Small intestine (tissue), 7 donors: ENCODE results near the gene DDX47. TPM values are rescaled to one million over a fixed set of nuclear protein-coding genes. Genes with fewer than 3 reads are reported as not detected.
"Not testable (repeated sequence)": the region's sequence is repeated elsewhere in the genome, so short reads cannot be mapped to it uniquely, and the experiment has no call there.

Experiments
- DNase-seq, 2 donors: peaks; one replicate each; pipeline versions ENCODE4 v3.0.0 to v3.0.0-alpha.2; 2013
- FAIRE-seq: peaks from 2 replicates; lab custom pipeline; 2012; peaks lifted over from hg19 to GRCh38; lab: Jason Lieb, UNC
- H3K27ac ChIP-seq, 3 donors: one replicate each; pipeline ENCODE4 v1.5.1; 2013; ENCODE audit warnings: low read length in 2 of 3, mild to moderate bottlenecking in 2 of 3, control low read depth in 1 of 3, inconsistent platforms in 1 of 3, low read depth in 1 of 3, moderate library complexity in 1 of 3
- H3K27me3 ChIP-seq, 3 donors: one replicate each; pipeline ENCODE4 v1.6.1; 2013; ENCODE audit warnings: low read length in 3 of 3, inconsistent platforms in 1 of 3; ENCODE audit not compliant: control insufficient read depth in 3 of 3, insufficient read depth in 3 of 3
- H3K36me3 ChIP-seq, 3 donors: one replicate each; pipeline ENCODE4 v1.6.1; 2013; ENCODE audit warnings: low read length in 3 of 3, inconsistent platforms in 1 of 3, low read depth in 1 of 3, mild to moderate bottlenecking in 1 of 3, moderate library complexity in 1 of 3; ENCODE audit not compliant: control insufficient read depth in 3 of 3, insufficient read depth in 2 of 3
- H3K4me1 ChIP-seq, 3 donors: one replicate each; pipeline ENCODE4 v1.6.1; 2013; ENCODE audit warnings: low read length in 2 of 3, inconsistent platforms in 1 of 3, low read depth in 1 of 3, mild to moderate bottlenecking in 1 of 3, moderate library complexity in 1 of 3; ENCODE audit not compliant: control insufficient read depth in 3 of 3, insufficient read depth in 2 of 3
- H3K4me3 ChIP-seq, 3 donors: one replicate each; pipeline ENCODE4 v1.5.1; 2013; ENCODE audit warnings: low read length in 3 of 3, control low read depth in 1 of 3, inconsistent platforms in 1 of 3, low read depth in 1 of 3, mild to moderate bottlenecking in 1 of 3, moderate library complexity in 1 of 3
- H3K9me3 ChIP-seq, 2 donors: one replicate each; pipeline ENCODE4 v1.6.1; 2013; ENCODE audit warnings: low read depth in 1 of 2, low read length in 1 of 2; ENCODE audit not compliant: control insufficient read depth in 2 of 2, insufficient read depth in 1 of 2
- WGBS, 3 donors: extraction: QIAGEN DNeasy Blood & Tissue Kit; methylation state at CpG; one replicate each; pipeline ENCODE4 v1.1.7; 2013; 5-methylcytosine and 5-hydroxymethylcytosine counted together
- polyA plus RNA-seq, 4 donors: library from polyadenylated mRNA; stranded (reverse) in 3 of 4; unstranded in 1 of 4; fragments of 200-250 nt in 3 of 4; fragments of 120-200 nt in 1 of 4; gene quantifications; one replicate each; pipeline versions ENCODE4 v1.2.1 to v1.2.3, GENCODE V29; 2013
- donor health status: healthy with polysubstance abuse.
- donor health status: control.
- donor health status: control.
- donor health status: Bipolar disorder and iron deficiency.
- donor health status: healthy.

DDX47 gene
- polyA plus RNA-seq, 4 donors, result 25.5 to 52.7 (median 33.6) TPM

- 72 to 94% (median 77%) methylated on average over 8 of the region's 8 CpGs for WGBS, 3 donors
- Histone ChIP-seq H3K4me3 (no peak overlapping the region), H3K9me3 (no peaks in the 10 kb centered on the region), H3K4me1 (peaks cover 0 to 34% (median 4%) of the 10 kb centered on the region in 3 donors), H3K27ac (peak overlapping the region in 1 of 3 donors; percentile 69), H3K36me3 (no peaks in the 10 kb centered on the region), H3K27me3 (no peaks in the 10 kb centered on the region)
- FAIRE-seq (no peak), DNase-seq (no peak)
Measured at GRCh38 chr12:12799163-12799920, 13.8 kb upstream of the DDX47 start.

GRCh38 chr12:12800406-12801180, 12.6 kb upstream of the DDX47 start:
- Histone ChIP-seq H3K27ac (no peak overlapping the region), H3K4me3 (no peak overlapping the region), H3K4me1 (peaks cover 0 to 37% (median 4%) of the 10 kb centered on the region in 3 donors), H3K27me3 (no peaks in the 10 kb centered on the region), H3K9me3 (no peaks in the 10 kb centered on the region), H3K36me3 (no peaks in the 10 kb centered on the region)
- 80 to 92% (median 82%) methylated on average over 9 of the region's 9 CpGs for WGBS, 3 donors
- DNase-seq (no peak), FAIRE-seq (no peak)

GRCh38 chr12:12801656-12802055, 11.5 kb upstream of the DDX47 start:
- H3K4me1 ChIP-seq, result peaks cover 0 to 37% (median 4%) of the 10 kb centered on the region in 3 donors
- 89 to 100% (median 94%) methylated on average over 4 of the region's 4 CpGs for WGBS, 3 donors
- not testable (repeated sequence) for FAIRE-seq, H3K4me3 ChIP-seq, H3K27me3 ChIP-seq, H3K9me3 ChIP-seq, DNase-seq, H3K27ac ChIP-seq, H3K36me3 ChIP-seq

- peak overlapping the region; percentile 65 to 90 (median 79) for H3K27ac ChIP-seq
- WGBS, 3 donors, result 10 to 34% (median 15%) methylated on average over 2 of the region's 2 CpGs
Measured at GRCh38 chr12:12803186-12803585, 10.0 kb upstream of the DDX47 start.

GRCh38 chr12:12804011-12804410, 9.1 kb upstream of the DDX47 start:
- WGBS, 3 donors, result 43 to 55% (median 52%) methylated on average over 6 of the region's 6 CpGs
- Histone ChIP-seq H3K27ac (peak overlapping the region; percentile 13 to 84 (median 79)), H3K36me3 (no peaks in the 10 kb centered on the region), H3K4me1 (peaks cover 0 to 34% (median 0%) of the 10 kb centered on the region in 3 donors), H3K27me3 (no peaks in the 10 kb centered on the region), H3K9me3 (no peaks in the 10 kb centered on the region), H3K4me3 (no peak overlapping the region)
- DNase-seq (peak; percentile 78 to 82), FAIRE-seq (no peak)

More at GRCh38 chr12:12803186-12803585, 10.0 kb upstream of the DDX47 start:
- Histone ChIP-seq H3K27me3 (no peaks in the 10 kb centered on the region), H3K4me3 (no peak overlapping the region), H3K4me1 (peaks cover 0 to 31% (median 4%) of the 10 kb centered on the region in 3 donors), H3K9me3 (no peaks in the 10 kb centered on the region), H3K36me3 (no peaks in the 10 kb centered on the region)
- peak; percentile 93 to 99 for DNase-seq
- FAIRE-seq, result no peak

GRCh38 chr12:12804432-12804886, 8.7 kb upstream of the DDX47 start:
- DNase-seq (no peak), FAIRE-seq (no peak)
- Histone ChIP-seq H3K27me3 (no peaks in the 10 kb centered on the region), H3K4me1 (peaks cover 0 to 38% (median 3%) of the 10 kb centered on the region in 3 donors), H3K36me3 (no peaks in the 10 kb centered on the region), H3K27ac (peak overlapping the region; percentile 13 to 84 (median 79)), H3K9me3 (no peaks in the 10 kb centered on the region), H3K4me3 (no peak overlapping the region)
- 55 to 65% (median 63%) methylated on average over 6 of the region's 6 CpGs for WGBS, 3 donors

- no peak for FAIRE-seq
- no peaks in the 10 kb centered on the region for H3K27me3 ChIP-seq
- no peaks in the 10 kb centered on the region for H3K9me3 ChIP-seq
- peaks cover 0 to 53% (median 3%) of the 10 kb centered on the region in 3 donors for H3K4me1 ChIP-seq
- WGBS, 3 donors, result 54 to 74% (median 70%) methylated on average over 8 of the region's 8 CpGs
- peak overlapping the region in 2 of 3 donors; percentile 1 to 96 for H3K27ac ChIP-seq
- no peak for DNase-seq
- no peaks in the 10 kb centered on the region for H3K36me3 ChIP-seq
- no peak overlapping the region for H3K4me3 ChIP-seq
Measured at GRCh38 chr12:12806784-12807516, 6.2 kb upstream of the DDX47 start.

- FAIRE-seq, result not testable (repeated sequence)
- WGBS, 3 donors, result 51 to 63% (median 53%) methylated on average over 3 of the region's 3 CpGs
Measured at GRCh38 chr12:12807517-12807903, 5.6 kb upstream of the DDX47 start.

More at GRCh38 chr12:12807517-12807903, 5.6 kb upstream of the DDX47 start:
- Histone ChIP-seq H3K27ac (peak overlapping the region in 2 of 3 donors; percentile 1 to 96), H3K4me1 (peaks cover 0 to 49% (median 3%) of the 10 kb centered on the region in 3 donors)
- H3K4me3 ChIP-seq, H3K27me3 ChIP-seq, H3K36me3 ChIP-seq, DNase-seq, H3K9me3 ChIP-seq: not testable (repeated sequence)
